ENCODE measurements around the gene HECW1.

HECW1 gene

DNA sequence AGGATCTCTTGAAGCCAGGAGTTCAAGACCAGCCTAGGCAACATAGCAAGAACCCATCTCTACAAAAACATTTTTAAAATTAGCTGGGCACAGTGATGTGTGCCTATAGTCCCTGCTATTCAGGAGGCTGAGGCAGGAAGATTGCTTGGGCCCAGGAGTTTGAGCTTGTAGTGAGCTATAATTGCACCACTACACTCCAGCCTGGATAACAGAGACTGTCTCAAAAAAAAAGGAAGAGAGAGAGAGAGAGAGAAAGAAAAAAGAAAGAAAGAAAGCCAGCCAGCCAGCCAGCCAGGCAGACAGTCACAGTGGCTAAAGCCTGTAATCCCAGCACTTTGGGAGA is 375.3 kb downstream of the HECW1 start:
- no peak for TF ChIP-seq TCF12 (IDR thresholded peaks at IDR 0.05; ENCODE audit: low read depth)
- no peak for TF ChIP-seq TEAD4 (IDR thresholded peaks at IDR 0.05)
- no peak for TF ChIP-seq NFIC (IDR thresholded peaks at IDR 0.05)
- no peak for TF ChIP-seq ZBTB7A (IDR thresholded peaks at IDR 0.05; ENCODE audit: low read depth)
- no peak for TF ChIP-seq CREB1 (IDR thresholded peaks at IDR 0.05; ENCODE audit: low read depth)
- TF ChIP-seq, protein P1, sequence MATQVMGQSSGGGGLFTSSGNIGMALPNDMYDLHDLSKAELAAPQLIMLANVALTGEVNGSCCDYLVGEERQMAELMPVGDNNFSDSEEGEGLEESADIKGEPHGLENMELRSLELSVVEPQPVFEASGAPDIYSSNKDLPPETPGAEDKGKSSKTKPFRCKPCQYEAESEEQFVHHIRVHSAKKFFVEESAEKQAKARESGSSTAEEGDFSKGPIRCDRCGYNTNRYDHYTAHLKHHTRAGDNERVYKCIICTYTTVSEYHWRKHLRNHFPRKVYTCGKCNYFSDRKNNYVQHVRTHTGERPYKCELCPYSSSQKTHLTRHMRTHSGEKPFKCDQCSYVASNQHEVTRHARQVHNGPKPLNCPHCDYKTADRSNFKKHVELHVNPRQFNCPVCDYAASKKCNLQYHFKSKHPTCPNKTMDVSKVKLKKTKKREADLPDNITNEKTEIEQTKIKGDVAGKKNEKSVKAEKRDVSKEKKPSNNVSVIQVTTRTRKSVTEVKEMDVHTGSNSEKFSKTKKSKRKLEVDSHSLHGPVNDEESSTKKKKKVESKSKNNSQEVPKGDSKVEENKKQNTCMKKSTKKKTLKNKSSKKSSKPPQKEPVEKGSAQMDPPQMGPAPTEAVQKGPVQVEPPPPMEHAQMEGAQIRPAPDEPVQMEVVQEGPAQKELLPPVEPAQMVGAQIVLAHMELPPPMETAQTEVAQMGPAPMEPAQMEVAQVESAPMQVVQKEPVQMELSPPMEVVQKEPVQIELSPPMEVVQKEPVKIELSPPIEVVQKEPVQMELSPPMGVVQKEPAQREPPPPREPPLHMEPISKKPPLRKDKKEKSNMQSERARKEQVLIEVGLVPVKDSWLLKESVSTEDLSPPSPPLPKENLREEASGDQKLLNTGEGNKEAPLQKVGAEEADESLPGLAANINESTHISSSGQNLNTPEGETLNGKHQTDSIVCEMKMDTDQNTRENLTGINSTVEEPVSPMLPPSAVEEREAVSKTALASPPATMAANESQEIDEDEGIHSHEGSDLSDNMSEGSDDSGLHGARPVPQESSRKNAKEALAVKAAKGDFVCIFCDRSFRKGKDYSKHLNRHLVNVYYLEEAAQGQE (IDR thresholded peaks at IDR 0.05; ENCODE audit: low read depth): no peak
- TF ChIP-seq, protein P2, sequence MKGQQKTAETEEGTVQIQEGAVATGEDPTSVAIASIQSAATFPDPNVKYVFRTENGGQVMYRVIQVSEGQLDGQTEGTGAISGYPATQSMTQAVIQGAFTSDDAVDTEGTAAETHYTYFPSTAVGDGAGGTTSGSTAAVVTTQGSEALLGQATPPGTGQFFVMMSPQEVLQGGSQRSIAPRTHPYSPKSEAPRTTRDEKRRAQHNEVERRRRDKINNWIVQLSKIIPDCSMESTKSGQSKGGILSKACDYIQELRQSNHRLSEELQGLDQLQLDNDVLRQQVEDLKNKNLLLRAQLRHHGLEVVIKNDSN (IDR thresholded peaks at IDR 0.05): no peak
- TF ChIP-seq EP300 (IDR thresholded peaks at IDR 0.05; ENCODE audit: borderline replicate concordance): no peak
- no peak for TF ChIP-seq YY1 (IDR thresholded peaks at IDR 0.05; ENCODE audit: low read depth)
- TF ChIP-seq RAD21 (IDR thresholded peaks at IDR 0.05; ENCODE audit: low read depth): no peak
- no peak for TF ChIP-seq TAF1 (IDR thresholded peaks at IDR 0.05; ENCODE audit: low read depth)
- no peak for TF ChIP-seq EGR1 (IDR thresholded peaks at IDR 0.05)
- no peak for TF ChIP-seq FOXM1 (IDR thresholded peaks at IDR 0.05; ENCODE audit: borderline replicate concordance, low read depth)

DNA sequence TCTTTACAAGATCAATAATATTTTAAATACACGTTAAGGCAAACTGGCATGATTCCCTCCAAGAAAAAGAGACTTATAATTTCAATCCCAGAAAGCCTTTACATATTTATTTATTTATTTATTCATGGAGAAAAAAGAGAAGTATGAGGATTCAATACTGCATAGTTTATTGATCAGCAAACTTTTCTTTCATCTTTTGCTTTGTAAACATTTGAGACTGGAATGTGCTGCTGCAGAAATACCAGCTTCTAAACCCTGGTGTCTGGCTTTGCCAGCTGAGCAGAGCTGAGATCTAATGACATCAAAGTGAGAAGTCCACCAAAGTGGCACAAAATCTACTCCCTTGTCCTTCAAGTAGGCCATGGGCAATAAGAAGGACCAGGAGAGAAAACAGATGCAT is 376.8 kb downstream of the HECW1 start:
- TF ChIP-seq EP300 (IDR thresholded peaks at IDR 0.05; ENCODE audit: borderline replicate concordance): no peak

DNA sequence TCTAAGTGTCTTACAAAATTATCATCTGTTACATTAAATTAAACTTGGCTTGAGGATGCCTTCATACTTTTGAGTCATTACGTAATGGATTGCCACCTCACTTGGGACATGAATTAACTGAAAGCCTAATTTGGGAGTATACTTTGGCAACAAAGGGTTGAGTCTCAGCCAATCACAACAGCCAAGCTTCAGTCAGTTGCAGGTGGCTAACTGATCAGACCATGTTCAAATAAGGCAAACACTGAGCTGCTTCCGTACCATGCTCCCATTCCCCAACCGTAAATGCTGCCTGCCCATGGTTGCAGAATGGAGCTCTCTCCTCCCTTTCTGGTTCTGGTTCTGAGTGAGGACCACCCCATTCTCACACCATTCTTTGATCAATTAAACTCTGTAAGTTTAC is 377.6 kb downstream of the HECW1 start:
- TF ChIP-seq EP300 (IDR thresholded peaks at IDR 0.05; ENCODE audit: borderline replicate concordance) (no peak), CEBPB (IDR thresholded peaks at IDR 0.05) (no peak), TAF1 (IDR thresholded peaks at IDR 0.05; ENCODE audit: low read depth) (no peak), TCF12 (IDR thresholded peaks at IDR 0.05; ENCODE audit: low read depth) (no peak), FOXM1 (IDR thresholded peaks at IDR 0.05; ENCODE audit: borderline replicate concordance, low read depth) (no peak), YY1 (IDR thresholded peaks at IDR 0.05; ENCODE audit: low read depth) (no peak), RAD21 (IDR thresholded peaks at IDR 0.05; ENCODE audit: low read depth) (no peak), EGR1 (IDR thresholded peaks at IDR 0.05) (no peak), TEAD4 (IDR thresholded peaks at IDR 0.05) (no peak), CREB1 (IDR thresholded peaks at IDR 0.05; ENCODE audit: low read depth) (no peak), NFIC (IDR thresholded peaks at IDR 0.05) (no peak)
- TF ChIP-seq, protein P3, sequence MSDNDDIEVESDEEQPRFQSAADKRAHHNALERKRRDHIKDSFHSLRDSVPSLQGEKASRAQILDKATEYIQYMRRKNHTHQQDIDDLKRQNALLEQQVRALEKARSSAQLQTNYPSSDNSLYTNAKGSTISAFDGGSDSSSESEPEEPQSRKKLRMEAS (IDR thresholded peaks at IDR 0.05): no peak
- TF ChIP-seq, protein P1 (IDR thresholded peaks at IDR 0.05; ENCODE audit: low read depth): no peak
- TF ChIP-seq, protein P2 (IDR thresholded peaks at IDR 0.05): no peak

DNA sequence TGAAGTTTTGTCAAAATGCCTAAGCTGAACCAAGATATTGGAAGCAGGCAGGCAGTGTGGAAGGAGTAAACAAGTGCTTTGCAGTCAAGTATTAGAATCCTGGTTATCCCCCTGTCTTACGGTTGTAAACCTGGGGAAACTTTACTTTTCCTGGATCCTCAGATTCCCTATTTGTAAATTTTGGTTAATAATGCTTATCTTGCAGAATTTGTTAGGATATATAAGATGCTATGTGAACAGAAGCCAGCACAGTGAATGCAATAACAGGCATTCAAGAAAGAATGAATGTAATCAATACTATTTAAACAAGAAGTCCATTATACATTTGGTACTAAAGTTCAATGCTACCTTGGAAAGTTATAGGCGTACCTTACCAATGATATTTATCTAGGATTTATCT is 378.7 kb downstream of the HECW1 start:
- no peak for TF ChIP-seq RAD21 (IDR thresholded peaks at IDR 0.05; ENCODE audit: low read depth)
- TF ChIP-seq YY1 (IDR thresholded peaks at IDR 0.05; ENCODE audit: low read depth): no peak
- TF ChIP-seq, protein P1 (IDR thresholded peaks at IDR 0.05; ENCODE audit: low read depth): no peak
- no peak for TF ChIP-seq TEAD4 (IDR thresholded peaks at IDR 0.05)
- no peak for TF ChIP-seq CREB1 (IDR thresholded peaks at IDR 0.05; ENCODE audit: low read depth)
- TF ChIP-seq, protein P3 (IDR thresholded peaks at IDR 0.05): no peak
- TF ChIP-seq FOXM1 (IDR thresholded peaks at IDR 0.05; ENCODE audit: borderline replicate concordance, low read depth): no peak
- TF ChIP-seq EP300 (IDR thresholded peaks at IDR 0.05; ENCODE audit: borderline replicate concordance): no peak
- TF ChIP-seq CEBPB (IDR thresholded peaks at IDR 0.05): no peak
- TF ChIP-seq NFIC (IDR thresholded peaks at IDR 0.05): no peak

DNA sequence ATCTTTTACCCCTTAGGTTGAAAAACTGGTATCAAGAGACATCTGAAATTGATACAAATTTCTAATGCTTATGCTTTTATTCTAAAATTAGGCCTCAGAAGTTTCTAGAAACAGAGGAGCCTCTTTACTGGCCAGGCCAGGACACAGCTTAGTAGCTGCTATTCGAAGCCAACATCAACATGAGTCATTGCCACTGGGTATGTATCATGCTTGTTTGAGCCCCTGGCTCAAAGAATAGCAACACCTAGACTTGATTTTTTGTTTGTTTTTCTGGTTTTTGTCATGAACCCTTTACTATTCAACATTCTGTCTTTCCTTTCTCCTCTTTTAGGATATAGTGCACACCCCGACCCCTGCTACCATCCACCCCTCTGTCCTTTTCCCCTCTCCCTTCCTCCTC is 379.5 kb downstream of the HECW1 start:
- no peak for TF ChIP-seq TEAD4 (IDR thresholded peaks at IDR 0.05)
- no peak for TF ChIP-seq RAD21 (IDR thresholded peaks at IDR 0.05; ENCODE audit: low read depth)
